MM.1S (cell line): Measurements from ENCODE around the gene ITSN2.
"Not testable (repeated sequence)": the region's sequence is repeated elsewhere in the genome, so short reads cannot be mapped to it uniquely, and the experiment has no call there.

Source experiments
- DNase-seq: peaks from one replicate; pipeline ENCODE4 v3.0.0-alpha.2; 2015
- H2AFZ ChIP-seq: fragments of 300-600 bp; sonication (generic); 2 replicates; pipeline ENCODE4 v1.6.0; 2016; ENCODE audit warnings: antibody characterized with exemption, low read length
- H3F3A ChIP-seq: fragments of 300-600 bp; sonication (generic); 2 replicates; pipeline ENCODE4 v1.6.1; 2016; ENCODE audit warnings: mild to moderate bottlenecking, antibody characterized with exemption, low read length, moderate library complexity, mixed read lengths; ENCODE audit not compliant: insufficient read depth
- H3K27ac ChIP-seq: fragments of 300-600 bp; sonication (generic); 2 replicates; pipeline ENCODE4 v1.5.1; 2016; ENCODE audit warnings: mild to moderate bottlenecking, low read length
- H3K27me3 ChIP-seq: fragments of 300-600 bp; sonication (generic); replicated peaks from 2 replicates; pipeline ENCODE4 v1.6.0; 2016; ENCODE audit warnings: low read length; ENCODE audit not compliant: insufficient read depth
- H3K36me3 ChIP-seq: fragments of 300-600 bp; sonication (generic); replicated peaks from 2 replicates; pipeline ENCODE4 v1.6.1; 2016; ENCODE audit warnings: mild to moderate bottlenecking, low read length, mixed read lengths; ENCODE audit not compliant: insufficient read depth
- H3K4me1 ChIP-seq: fragments of 300-600 bp; sonication (generic); 2 replicates; pipeline ENCODE4 v1.6.1; 2016; ENCODE audit warnings: low read length, mixed read lengths
- H3K4me2 ChIP-seq: fragments of 300-600 bp; sonication (generic); 2 replicates; pipeline ENCODE4 v1.6.0; 2016; ENCODE audit warnings: low read depth, low read length
- H3K4me3 ChIP-seq: fragments of 300-600 bp; sonication (generic); 2 replicates; pipeline ENCODE4 v1.5.1; 2016; ENCODE audit warnings: low read length, mixed read lengths
- H3K79me2 ChIP-seq: fragments of 300-600 bp; sonication (generic); 2 replicates; pipeline ENCODE4 v1.6.1; 2016; ENCODE audit warnings: mixed run types, low read length, mixed read lengths
- H3K9ac ChIP-seq: fragments of 300-600 bp; sonication (generic); 2 replicates; pipeline ENCODE4 v1.6.1; 2016; ENCODE audit warnings: low read length, mixed read lengths
- H3K9me2 ChIP-seq: fragments of 300-600 bp; sonication (generic); replicated peaks from 2 replicates; pipeline ENCODE4 v1.6.1; 2016; ENCODE audit warnings: mild to moderate bottlenecking, low read length, mixed read lengths; ENCODE audit not compliant: insufficient read depth
- H3K9me3 ChIP-seq: fragments of 300-600 bp; sonication (generic); replicated peaks from 2 replicates; pipeline ENCODE4 v1.6.1; 2016; ENCODE audit warnings: mild to moderate bottlenecking, low read length, mixed read lengths; ENCODE audit not compliant: insufficient read depth
- H4K20me1 ChIP-seq: fragments of 300-600 bp; sonication (generic); 2 replicates; pipeline ENCODE4 v1.6.1; 2016; ENCODE audit warnings: mild to moderate bottlenecking, low read length, moderate library complexity, mixed read lengths; ENCODE audit not compliant: insufficient read depth
- CTCF ChIP-seq: fragments of 300-600 bp; sonication (generic); IDR thresholded peaks from 2 replicates; pipeline ENCODE4 v1.5.1; 2016; ENCODE audit warnings: antibody characterized with exemption, low read length, mixed read lengths
- EZH2 ChIP-seq: fragments of 300-600 bp; sonication (generic); optimal IDR thresholded peaks from 2 replicates; pipeline ENCODE3; 2017; ENCODE audit warnings: low read depth, mild to moderate bottlenecking, antibody characterized with exemption, low read length, mixed read lengths
- EZH2phosphoT487 ChIP-seq: fragments of 300-600 bp; sonication (generic); IDR thresholded peaks from 2 replicates; pipeline ENCODE4 v1.6.1; 2018; ENCODE audit warnings: antibody characterized with exemption, low read length

ITSN2 gene

GRCh38 chr2:24343225-24343882, 17.0 kb downstream of the ITSN2 start:
- TF ChIP-seq EZH2phosphoT487 = no peak
- TF ChIP-seq EZH2 = no peak
- peaks cover 97% of the 10 kb centered on the region for H3K79me2 ChIP-seq
- H3K27me3 ChIP-seq = no peaks in the 10 kb centered on the region
- no peak overlapping the region for H2AFZ ChIP-seq
- H4K20me1 ChIP-seq = peaks cover 4% of the 10 kb centered on the region; the same call in 1 of the 2 replicates
- no peaks in the 10 kb centered on the region for H3F3A ChIP-seq
- peaks cover 6% of the 10 kb centered on the region; the same call in 1 of the 2 replicates for H3K4me1 ChIP-seq
- H3K9me2 ChIP-seq = no peaks in the 10 kb centered on the region
- H3K36me3 ChIP-seq = no peaks in the 10 kb centered on the region
- H3K9ac ChIP-seq = no peak overlapping the region
- H3K27ac ChIP-seq = no peak overlapping the region
- no peak for DNase-seq
- no peak overlapping the region for H3K4me2 ChIP-seq
- no peak overlapping the region for H3K4me3 ChIP-seq
- no peaks in the 10 kb centered on the region for H3K9me3 ChIP-seq

GRCh38 chr2:24342110-24342910, 18.0 kb downstream of the ITSN2 start:
- Histone ChIP-seq H3K9me3 (no peaks in the 10 kb centered on the region), H3K9ac (no peak overlapping the region), H3K4me3 (no peak overlapping the region), H3K4me1 (peaks cover 6% of the 10 kb centered on the region; the same call in 1 of the 2 replicates), H3K36me3 (no peaks in the 10 kb centered on the region), H4K20me1 (0 out of 2 replicates have a peak, but pooled peaks cover 4% of the 10 kb centered on the region), H3K27me3 (no peaks in the 10 kb centered on the region), H3K79me2 (peaks cover 95% of the 10 kb centered on the region), H2AFZ (no peak overlapping the region), H3F3A (no peaks in the 10 kb centered on the region), H3K9me2 (no peaks in the 10 kb centered on the region), H3K4me2 (no peak overlapping the region), H3K27ac (no peak overlapping the region)
- TF ChIP-seq EZH2phosphoT487 = no peak
- TF ChIP-seq EZH2 = no peak
- TF ChIP-seq CTCF = no peak
- no peak for DNase-seq

- Histone ChIP-seq H4K20me1 (no peaks in the 10 kb centered on the region), H3K36me3 (no peaks in the 10 kb centered on the region), H3K9me3 (no peaks in the 10 kb centered on the region), H3K4me3 (no peak overlapping the region), H3K9me2 (no peaks in the 10 kb centered on the region), H3K9ac (no peak overlapping the region), H2AFZ (no peak overlapping the region), H3K79me2 (peaks cover 82% of the 10 kb centered on the region), H3K4me2 (no peak overlapping the region), H3K27ac (no peak overlapping the region), H3K4me1 (peaks cover 6% of the 10 kb centered on the region; the same call in 1 of the 2 replicates), H3K27me3 (no peaks in the 10 kb centered on the region), H3F3A (no peaks in the 10 kb centered on the region)
- no peak for DNase-seq
- no peak for TF ChIP-seq CTCF
- no peak for TF ChIP-seq EZH2phosphoT487
- no peak for TF ChIP-seq EZH2
Observed at GRCh38 chr2:24339856-24340262, 20.5 kb downstream of the ITSN2 start.

DNA sequence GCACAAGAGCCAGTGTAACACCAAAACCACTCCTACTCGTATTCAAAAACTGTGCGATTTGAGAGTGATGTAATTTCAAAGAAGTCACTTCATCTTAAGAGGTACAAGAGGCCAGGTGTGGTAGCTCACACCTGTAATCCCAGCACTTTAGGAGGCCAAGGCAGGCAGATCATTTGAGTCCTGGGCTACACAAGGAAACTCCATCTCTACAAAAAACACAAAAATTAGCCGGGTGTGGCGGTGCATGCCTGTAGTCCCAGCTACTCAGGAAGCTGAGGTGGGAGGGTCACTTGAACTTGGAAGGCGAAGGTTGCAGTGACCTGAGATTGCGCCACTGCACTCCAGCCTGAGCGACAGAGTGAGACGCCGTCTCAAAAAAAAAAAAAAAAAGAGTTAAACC, 21.2 kb downstream of the ITSN2 start:
- not testable (repeated sequence) for H3F3A ChIP-seq, H3K4me2 ChIP-seq, DNase-seq, H3K9ac ChIP-seq, H3K27ac ChIP-seq, H2AFZ ChIP-seq, H4K20me1 ChIP-seq, H3K9me3 ChIP-seq, H3K27me3 ChIP-seq, H3K4me1 ChIP-seq, H3K36me3 ChIP-seq, H3K4me3 ChIP-seq, H3K9me2 ChIP-seq
- H3K79me2 ChIP-seq = peaks cover 80% of the 10 kb centered on the region
